ENCODE data around the gene MORF4L2. TPM values are rescaled to one million over a fixed set of nuclear protein-coding genes. Genes with fewer than 3 reads are reported as not detected.

Gene MORF4L2
- total and polyA plus RNA-seq, 9 of the 15 experiments (the other 6 are each of a cell fraction or from before 2014, with no cell fraction given): 324 to 781 (median 420) TPM

DNA sequence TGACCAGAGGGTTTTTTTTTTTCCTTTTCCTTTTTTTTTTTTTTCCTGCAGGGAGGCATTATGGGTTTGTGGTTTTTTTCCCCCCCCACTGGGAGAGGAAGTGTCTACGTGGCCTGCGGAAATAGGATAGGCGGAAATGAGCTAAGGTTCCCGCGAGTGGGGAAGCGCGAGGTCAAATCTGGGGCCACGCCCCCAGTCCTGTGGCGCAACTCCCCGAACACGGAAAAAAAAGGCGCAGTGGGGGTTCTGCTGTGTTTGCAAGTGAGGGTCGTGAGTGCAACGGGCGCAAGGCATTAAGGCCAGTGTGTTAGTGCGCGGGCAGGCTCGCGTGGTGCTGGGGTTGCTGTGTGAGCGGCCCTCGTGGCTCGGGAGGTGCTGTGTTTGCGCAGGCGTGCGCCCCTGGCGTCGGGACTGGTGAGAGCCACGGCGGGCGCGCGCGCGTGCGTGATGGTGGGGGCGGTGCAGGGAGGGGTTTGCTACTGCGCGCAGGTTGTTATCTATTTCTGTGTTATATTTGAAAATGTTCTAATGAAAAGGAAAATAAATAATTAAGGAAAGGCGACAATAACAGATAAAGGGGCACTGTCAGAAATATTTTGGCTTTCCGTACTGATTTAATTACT, 685 bp upstream of the MORF4L2 start:
- H4K20me1 ChIP-seq (replicated peaks; ENCODE audit: control insufficient read depth, insufficient read depth, low read length): no peaks in the 10 kb centered on the region; the same call in 1 of the 2 replicates
- in situ Hi-C loops (cut with MboI): no loop called here
- TSS peak; percentile 46 for BruUV-seq (replicated peaks)
- peak overlapping the region; percentile 99 for H3K27ac ChIP-seq (ENCODE audit: extremely low read depth, low read depth, low read length)
- peaks cover 30% of the 10 kb centered on the region for H3K79me2 ChIP-seq (ENCODE audit: control insufficient read depth, insufficient read depth, low read length)
- H3K4me1 ChIP-seq (replicated peaks in 1 of 2; ENCODE audit: control insufficient read depth in 2 of 2, insufficient read depth in 2 of 2, low read length in 2 of 2): peaks cover 0 to 4% of the 10 kb centered on the region in 2 experiments; a peak in 3 of 5 replicates
- peak; percentile 71 to 87 (median 75) for DNase-seq (ENCODE audit: extremely low read depth in 1 of 4, low spot score in 3 of 4)
- peak overlapping the region; percentile 96 to 98 for H3K9ac ChIP-seq (ENCODE audit: insufficient read depth in 1 of 2, low read depth in 2 of 2, low read length in 2 of 2)
- H3K4me3 ChIP-seq: peak overlapping the region; percentile 51
- CTCF ChIA-PET (ENCODE audit: low intra/inter-chr PET ratio): interaction anchor here (1.0 kb wide), 1 partner anchor 131 kb away, joined by 3 read pairs; no protein-coding TSS in a partner anchor
- H3K9me1 ChIP-seq (ENCODE audit: control insufficient read depth, insufficient read depth, low read length): no peaks in the 10 kb centered on the region
- H3K9me3 ChIP-seq (replicated peaks; ENCODE audit: control insufficient read depth, insufficient read depth, low read depth, low read length): no peaks in the 10 kb centered on the region
- ATAC-seq: peak; percentile 88
- no peak for FAIRE-seq
- intact Hi-C loops (cut with micrococcal nuclease): loop anchor here (10.0 kb wide), 1 partner anchor 478 kb away; the partner anchor contains the start of gene FAM199X
- no peaks in the 10 kb centered on the region for H3K27me3 ChIP-seq (ENCODE audit: control insufficient read depth in 2 of 2, insufficient read depth in 2 of 2, low read length in 2 of 2)
- H3K36me3 ChIP-seq (ENCODE audit: control insufficient read depth, insufficient read depth, low read length): peaks cover 28% of the 10 kb centered on the region
- H3K4me2 ChIP-seq (ENCODE audit: insufficient read depth, low read length): peak overlapping the region; percentile 91
- H2AFZ ChIP-seq (ENCODE audit: low read depth, low read length): peak overlapping the region; percentile 98
- POLR2A ChIA-PET: interaction anchor here (0.6 to 1.4 kb wide), 8 partner anchors 15 to 128 kb away, joined by 3 to 5 read pairs (median 3); no protein-coding TSS in a partner anchor
- under 1% methylated on average over 18 of the region's 40 CpGs for WGBS (ENCODE audit: insufficient coverage, low coverage, missing lambda C conversion rate)
- TF ChIP-seq BHLHE40 (IDR thresholded peaks at IDR 0.05; ENCODE audit: low read length) (peak; percentile 56), ZKSCAN3 (CRISPR knock-in tag; IDR thresholded peaks at IDR 0.05) (no peak), BRD9 (IDR thresholded peaks at IDR 0.05; ENCODE audit: low read depth, partially characterized antibody) (no peak), ATF1 (CRISPR knock-in tag; IDR thresholded peaks at IDR 0.05) (no peak), ATF1 (tag; IDR thresholded peaks at IDR 0.05) (peak; percentile 29; the same call in 1 of the 2 replicates), THRAP3 (IDR thresholded peaks at IDR 0.05; ENCODE audit: borderline replicate concordance) (no peak), MCM7 (IDR thresholded peaks at IDR 0.05) (no peak), MYC (IDR thresholded peaks at IDR 0.05; ENCODE audit: low read depth, low read length) (peak; percentile 93), MYC (CRISPR knock-in tag; IDR thresholded peaks at IDR 0.05; ENCODE audit: borderline replicate concordance, low read depth) (0 out of 2 replicates have a peak, but pooled peaks have one; percentile 59), ZNF224 (CRISPR knock-in tag; IDR thresholded peaks at IDR 0.05) (no peak), SREBF2 (CRISPR knock-in tag; IDR thresholded peaks at IDR 0.05) (no peak), NONO (IDR thresholded peaks at IDR 0.05; ENCODE audit: low read depth in 2 of 2, low read length in 1 of 2) (0 out of 4 replicates have a peak, but pooled peaks of 1 of the 2 experiments have one; percentile 19), TBP (optimal IDR thresholded peaks at IDR 0.05; ENCODE audit: low read depth, low read length) (no peak), NR2C2 (CRISPR knock-in tag; IDR thresholded peaks at IDR 0.05) (peak; percentile 58; the same call in 1 of the 2 replicates), NR2C2 (tag; IDR thresholded peaks at IDR 0.05) (peak; percentile 94), PPARD (CRISPR knock-in tag; IDR thresholded peaks at IDR 0.05) (no peak), EHMT2 (IDR thresholded peaks at IDR 0.05) (no peak)
- TF ChIP-seq, protein P1, sequence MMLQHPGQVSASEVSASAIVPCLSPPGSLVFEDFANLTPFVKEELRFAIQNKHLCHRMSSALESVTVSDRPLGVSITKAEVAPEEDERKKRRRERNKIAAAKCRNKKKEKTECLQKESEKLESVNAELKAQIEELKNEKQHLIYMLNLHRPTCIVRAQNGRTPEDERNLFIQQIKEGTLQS (IDR thresholded peaks at IDR 0.05): no peak; the same call in 1 of the 2 replicates
- TF ChIP-seq, protein P1 (CRISPR knock-in tag; conservative IDR thresholded peaks at IDR 0.05): no peak
- TF ChIP-seq, protein P2, sequence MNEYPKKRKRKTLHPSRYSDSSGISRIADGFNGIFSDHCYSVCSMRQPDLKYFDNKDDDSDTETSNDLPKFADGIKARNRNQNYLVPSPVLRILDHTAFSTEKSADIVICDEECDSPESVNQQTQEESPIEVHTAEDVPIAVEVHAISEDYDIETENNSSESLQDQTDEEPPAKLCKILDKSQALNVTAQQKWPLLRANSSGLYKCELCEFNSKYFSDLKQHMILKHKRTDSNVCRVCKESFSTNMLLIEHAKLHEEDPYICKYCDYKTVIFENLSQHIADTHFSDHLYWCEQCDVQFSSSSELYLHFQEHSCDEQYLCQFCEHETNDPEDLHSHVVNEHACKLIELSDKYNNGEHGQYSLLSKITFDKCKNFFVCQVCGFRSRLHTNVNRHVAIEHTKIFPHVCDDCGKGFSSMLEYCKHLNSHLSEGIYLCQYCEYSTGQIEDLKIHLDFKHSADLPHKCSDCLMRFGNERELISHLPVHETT (CRISPR knock-in tag; conservative IDR thresholded peaks at IDR 0.05 in 1 of 2, IDR thresholded peaks at IDR 0.05 in 1 of 2): no peak; a peak in 1 of 4 replicates
- TF ChIP-seq, protein P3, sequence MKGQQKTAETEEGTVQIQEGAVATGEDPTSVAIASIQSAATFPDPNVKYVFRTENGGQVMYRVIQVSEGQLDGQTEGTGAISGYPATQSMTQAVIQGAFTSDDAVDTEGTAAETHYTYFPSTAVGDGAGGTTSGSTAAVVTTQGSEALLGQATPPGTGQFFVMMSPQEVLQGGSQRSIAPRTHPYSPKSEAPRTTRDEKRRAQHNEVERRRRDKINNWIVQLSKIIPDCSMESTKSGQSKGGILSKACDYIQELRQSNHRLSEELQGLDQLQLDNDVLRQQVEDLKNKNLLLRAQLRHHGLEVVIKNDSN (CRISPR knock-in tag; IDR thresholded peaks at IDR 0.05): no peak

Measured in K562 (cell line).